ENCODE results near the gene SEMA3E.

Gene SEMA3E

GRCh38 chr7:83640731-83641537 is 8.0 kb downstream of the SEMA3E start:
- DNase-seq (ENCODE audit: low spot score), result no peak

- DNase-seq (ENCODE audit: low spot score), result no peak
These were observed 8.7 kb downstream of the SEMA3E start for GRCh38 chr7:83640240-83640639.

GRCh38 chr7:83633516-83633915 is 15.4 kb downstream of the SEMA3E start:
- DNase-seq (ENCODE audit: low spot score), result no peak

- DNase-seq (ENCODE audit: low spot score), result no peak
These were observed 19.6 kb downstream of the SEMA3E start for GRCh38 chr7:83629117-83629880.

- no peak for DNase-seq (ENCODE audit: low spot score)
These were observed 31.1 kb downstream of the SEMA3E start for GRCh38 chr7:83617858-83618257.

- no peak for DNase-seq (ENCODE audit: low spot score)
These were observed 34.8 kb downstream of the SEMA3E start for GRCh38 chr7:83614112-83614511.

- DNase-seq (ENCODE audit: low spot score), result no peak
These were observed 35.7 kb downstream of the SEMA3E start for GRCh38 chr7:83613232-83613631.

- DNase-seq (ENCODE audit: low spot score), result no peak
These were observed 37.2 kb downstream of the SEMA3E start for GRCh38 chr7:83611776-83612175.

GRCh38 chr7:83610649-83611304 is 38.2 kb downstream of the SEMA3E start:
- DNase-seq (ENCODE audit: low spot score), result no peak

- DNase-seq (ENCODE audit: low spot score), result no peak
These were observed 40.2 kb downstream of the SEMA3E start for GRCh38 chr7:83608716-83609115.

GRCh38 chr7:83603649-83604048 is 45.3 kb downstream of the SEMA3E start:
- no peak for DNase-seq (ENCODE audit: low spot score)

GRCh38 chr7:83599131-83599530 is 49.8 kb downstream of the SEMA3E start:
- DNase-seq (ENCODE audit: low spot score), result no peak

GRCh38 chr7:83593921-83594475 is 54.9 kb downstream of the SEMA3E start:
- no peak for DNase-seq (ENCODE audit: low spot score)

- DNase-seq (ENCODE audit: low spot score), result no peak
These were observed 60.2 kb downstream of the SEMA3E start for GRCh38 chr7:83588602-83589240.

GRCh38 chr7:83586281-83586680 is 62.7 kb downstream of the SEMA3E start:
- no peak for DNase-seq (ENCODE audit: low spot score)

GRCh38 chr7:83581667-83582435 is 67.1 kb downstream of the SEMA3E start:
- no peak for DNase-seq (ENCODE audit: low spot score)

GRCh38 chr7:83579740-83580139 is 69.2 kb downstream of the SEMA3E start:
- DNase-seq (ENCODE audit: low spot score), result no peak

GRCh38 chr7:83575436-83575835 is 73.5 kb downstream of the SEMA3E start:
- DNase-seq (ENCODE audit: low spot score), result no peak

- DNase-seq (ENCODE audit: low spot score), result no peak
These were observed 74.3 kb downstream of the SEMA3E start for GRCh38 chr7:83574616-83575015.

- DNase-seq (ENCODE audit: low spot score), result no peak
These were observed 86.0 kb downstream of the SEMA3E start for GRCh38 chr7:83562960-83563359.

- no peak for DNase-seq (ENCODE audit: low spot score)
These were observed 86.7 kb downstream of the SEMA3E start for GRCh38 chr7:83562289-83562688.
